ENCODE measurements around the gene LYPD4. TPM values are rescaled to one million over a fixed set of nuclear protein-coding genes. Genes with fewer than 3 reads are reported as not detected.

LYPD4 gene
- total RNA-seq, 1 donor from 2014 or later = not detected

Small RNA genes within 50 kb of the gene (microRNA-seq; reads per million reads assigned to microRNA genes)
- gene MIR6797 = not detected

Other genes with a start within 250 kb of the LYPD4 start
- gene CEACAM4, start 217.6 kb downstream of the LYPD4 start, total RNA-seq = 0.32 TPM
- not detected for gene CEACAM7, start 156.4 kb downstream of the LYPD4 start, total RNA-seq
- gene CEACAM5, start 136.1 kb downstream of the LYPD4 start, total RNA-seq = not detected
- gene CEACAM6, start 89.2 kb downstream of the LYPD4 start, total RNA-seq = not detected
- gene CEACAM3, start 48.1 kb downstream of the LYPD4 start, total RNA-seq = 0.32 TPM
- gene DMRTC2, start 359 bp upstream of the LYPD4 start, total RNA-seq = not detected
- 717 TPM for gene RPS19, start 15.6 kb upstream of the LYPD4 start, total RNA-seq
- gene CD79A, start 32.6 kb upstream of the LYPD4 start, total RNA-seq = 0.19 TPM
- 31.6 TPM for gene ARHGEF1, start 38.5 kb upstream of the LYPD4 start, total RNA-seq
- not detected for gene ERFL, start 83.8 kb upstream of the LYPD4 start, total RNA-seq
- 68.4 TPM for gene RABAC1, start 114.6 kb upstream of the LYPD4 start, total RNA-seq
- gene ATP1A3, start 149.5 kb upstream of the LYPD4 start, total RNA-seq = 342 TPM
- gene GRIK5, start 225.5 kb upstream of the LYPD4 start, total RNA-seq = 5.1 TPM
- gene ZNF574, start 231.5 kb upstream of the LYPD4 start, total RNA-seq = 9.1 TPM

Data from Right ventricle myocardium inferior (tissue), 1 donor.